ENCODE data around the gene TLL1.

- TF ChIP-seq CTCF (IDR thresholded peaks at IDR 0.05) (no peak), SIN3A (IDR thresholded peaks at IDR 0.05; ENCODE audit: borderline replicate concordance, insufficient read depth, low read depth, low read length) (no peak), REST (IDR thresholded peaks at IDR 0.05; ENCODE audit: insufficient read depth in 1 of 2, low read depth in 2 of 2, low read length in 1 of 2) (no peak)
Observed at GRCh38 chr4:165927815-165928214, 54.8 kb downstream of the TLL1 start.

Data from Panc1 (cell line).